Left colon (tissue), 2 donors: ENCODE measurements around the gene ITPK1. TPM values are rescaled to one million over a fixed set of nuclear protein-coding genes. Genes with fewer than 3 reads are reported as not detected.

Source experiments
- ATAC-seq: fragments of 200-7000 bp; cut with Tn5 transposase; one replicate; pipeline ENCODE4 v1.9.1; 2020; ENCODE audit warnings: mild to moderate bottlenecking, moderate library complexity
- DNase-seq, 2 donors: peaks; one replicate each; pipeline ENCODE4 v3.0.0-alpha.2; 2020
- intact Hi-C, 2 donors: fragments of 100-400 bp; cut with DNase I in 1 of 2; cut with micrococcal nuclease in 1 of 2; formaldehyde crosslinking; loops; one replicate each; pipeline versions ENCODE4 v1.11.2 to v1.14.0; 2022; cut with DNase I, micrococcal nuclease
- total RNA-seq, 2 donors: library from RNA; stranded (reverse); fragmentation: NEBNext Ultra II Directional; extraction: Animal tissue kit (Norgen Biotek cat#: 25700); gene quantifications; one replicate each; pipeline ENCODE4 v1.2.1, GENCODE V29; 2021
- donor health status: DM: no; HTN: no; CAD: no.
- donor health status: DM: yes; HTN: yes; CAD: no.

Gene ITPK1
- total RNA-seq, 2 donors from 2014 or later = 138 to 142 TPM

GRCh38 chr14:92931681-92932447 is 183.9 kb downstream of the ITPK1 start:
- ATAC-seq = no peak
- DNase-seq = no peak
- intact Hi-C loops = no loop called here

- no peak for DNase-seq
- intact Hi-C loops = no loop called here
- ATAC-seq = no peak
Measured at GRCh38 chr14:92930737-92931602, 184.8 kb downstream of the ITPK1 start.

DNA sequence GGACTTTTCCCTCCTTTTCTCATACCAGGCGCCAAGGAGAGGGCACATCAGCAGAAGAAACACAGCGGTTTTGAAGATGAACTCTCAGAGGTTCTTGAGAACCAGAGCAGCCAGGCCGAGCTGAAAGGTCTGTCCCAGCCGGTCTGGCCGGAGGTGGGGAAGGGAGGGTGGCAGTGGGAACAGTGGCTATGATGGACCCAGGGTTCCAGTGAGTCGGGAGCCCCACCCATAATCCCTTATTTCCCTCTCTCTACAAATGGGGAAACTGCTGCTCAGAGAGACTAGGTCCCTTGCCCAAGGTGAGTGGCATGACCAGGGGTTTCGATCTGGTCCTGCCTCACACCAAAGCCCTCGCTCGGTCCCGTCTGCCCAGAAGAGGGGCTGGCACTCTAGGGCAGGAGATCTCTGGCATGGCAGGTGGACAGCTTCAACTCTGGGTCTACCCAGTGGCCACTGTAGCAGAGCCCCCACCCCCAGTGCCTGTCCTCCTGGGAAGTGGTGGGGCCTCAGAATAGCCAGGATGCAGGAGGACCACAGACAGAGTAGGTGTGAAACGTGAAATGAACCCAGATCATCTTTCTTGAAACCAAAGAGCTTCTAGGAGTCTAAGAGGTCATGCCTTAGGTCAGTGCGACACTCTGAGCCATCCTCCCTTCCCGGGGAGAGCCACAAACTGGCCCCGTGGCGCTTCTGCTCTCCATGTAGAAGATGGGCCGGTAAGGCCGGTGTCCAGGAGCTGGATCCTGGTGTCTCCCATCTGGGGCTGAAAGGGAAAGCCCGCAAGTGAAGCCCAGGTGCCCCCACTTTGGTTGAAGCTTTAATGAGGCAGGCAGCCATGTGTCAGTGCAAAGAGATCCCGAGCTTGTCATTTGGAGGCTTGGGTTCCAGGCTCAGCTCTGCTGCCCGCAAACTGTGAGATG is 185.8 kb downstream of the ITPK1 start:
- ATAC-seq (no peak), DNase-seq (no peak)
- intact Hi-C loops = no loop called here

GRCh38 chr14:92928961-92929688 is 186.6 kb downstream of the ITPK1 start:
- intact Hi-C loops = no loop called here
- ATAC-seq (no peak), DNase-seq (no peak)

GRCh38 chr14:92928258-92928629 is 187.5 kb downstream of the ITPK1 start:
- no peak for DNase-seq
- intact Hi-C loops = no loop called here
- ATAC-seq = no peak

DNA sequence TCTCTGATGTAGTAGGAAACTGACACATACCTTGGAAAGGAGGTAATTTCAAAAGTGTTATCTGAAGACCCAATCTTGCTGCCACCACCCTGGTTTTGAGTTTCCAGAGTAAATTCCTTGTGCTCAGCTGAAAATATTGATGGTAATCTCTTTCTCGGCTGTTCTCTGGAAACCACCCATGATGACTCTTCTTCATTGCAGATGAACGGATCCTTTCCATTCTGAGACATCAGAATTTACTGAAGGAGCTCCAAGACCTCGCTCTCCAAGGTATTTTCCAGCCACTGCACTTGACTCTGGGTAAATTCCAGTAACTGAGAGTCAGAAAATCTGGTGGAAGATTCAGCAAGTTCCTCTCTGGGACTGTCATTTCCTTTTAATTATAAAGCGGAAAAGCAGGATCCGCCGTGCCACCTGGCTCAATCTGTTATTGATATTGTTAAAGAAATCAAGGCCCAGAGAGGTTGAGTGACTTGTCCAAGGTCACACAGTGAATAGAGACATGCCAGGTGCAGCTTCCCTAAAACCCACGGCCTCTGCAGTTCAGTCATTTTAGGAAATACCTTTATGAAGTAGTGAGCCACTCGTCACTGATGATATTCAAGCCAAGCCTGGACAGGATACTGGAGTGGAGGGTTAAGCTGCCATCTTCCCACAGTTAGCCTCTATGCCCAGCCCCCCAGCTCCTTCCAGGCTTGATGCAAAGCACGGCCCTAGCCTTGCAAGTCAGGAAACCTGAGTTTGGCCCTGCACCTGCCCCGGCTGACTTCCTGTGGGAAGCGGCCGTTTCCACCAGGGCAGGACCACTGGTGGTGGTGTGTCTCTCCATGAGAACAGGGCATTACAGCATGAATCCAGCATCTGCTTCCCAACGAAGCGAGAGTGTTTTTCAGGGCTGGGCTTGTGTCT is 188.1 kb downstream of the ITPK1 start:
- no peak for ATAC-seq

GRCh38 chr14:92926931-92927330 is 188.8 kb downstream of the ITPK1 start:
- intact Hi-C loops = no loop called here
- no peak for DNase-seq
- ATAC-seq = no peak

More for the DNA sequence above, 188.1 kb downstream of the ITPK1 start:
- intact Hi-C loops = no loop called here
- DNase-seq = no peak

- DNase-seq (no peak), ATAC-seq (no peak)
- intact Hi-C loops = no loop called here
Measured at GRCh38 chr14:92926180-92926845, 189.4 kb downstream of the ITPK1 start.

DNA sequence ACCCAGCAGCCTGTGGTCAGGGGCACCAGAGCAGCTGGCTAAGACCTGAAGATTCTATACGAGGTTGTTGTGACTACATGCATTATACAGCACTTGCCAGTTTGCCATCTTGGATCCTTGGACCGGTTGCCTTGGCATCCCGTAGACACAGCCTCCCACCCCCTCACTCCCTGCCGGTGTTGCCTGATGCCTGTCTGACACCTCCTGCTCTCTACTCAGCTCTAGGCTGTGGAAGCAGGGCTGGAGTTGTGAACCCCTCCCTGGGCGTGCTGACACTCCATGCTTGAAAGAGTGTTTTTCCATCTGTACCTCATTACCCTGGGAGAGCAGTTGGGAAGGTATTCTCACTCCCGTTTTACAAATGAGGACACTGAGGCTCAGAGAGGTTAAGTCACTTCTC is 190.3 kb downstream of the ITPK1 start:
- ATAC-seq (no peak), DNase-seq (no peak)
- intact Hi-C loops = no loop called here

GRCh38 chr14:92924247-92924646 is 191.5 kb downstream of the ITPK1 start:
- intact Hi-C loops = no loop called here
- DNase-seq (no peak), ATAC-seq (no peak)

GRCh38 chr14:92923744-92924103 is 192.0 kb downstream of the ITPK1 start:
- ATAC-seq = no peak
- no peak for DNase-seq
- intact Hi-C loops = no loop called here

GRCh38 chr14:92922883-92923743 is 192.6 kb downstream of the ITPK1 start, which contains the start of gene CHGA:
TSS of gene CHGA (plus strand) at chr14:92923150. CDS start at chr14:92923360, 210 bp downstream.
- intact Hi-C loops = no loop called here
- DNase-seq (peak in 1 of 2 donors; percentile 60), ATAC-seq (peak; percentile 72)

DNA sequence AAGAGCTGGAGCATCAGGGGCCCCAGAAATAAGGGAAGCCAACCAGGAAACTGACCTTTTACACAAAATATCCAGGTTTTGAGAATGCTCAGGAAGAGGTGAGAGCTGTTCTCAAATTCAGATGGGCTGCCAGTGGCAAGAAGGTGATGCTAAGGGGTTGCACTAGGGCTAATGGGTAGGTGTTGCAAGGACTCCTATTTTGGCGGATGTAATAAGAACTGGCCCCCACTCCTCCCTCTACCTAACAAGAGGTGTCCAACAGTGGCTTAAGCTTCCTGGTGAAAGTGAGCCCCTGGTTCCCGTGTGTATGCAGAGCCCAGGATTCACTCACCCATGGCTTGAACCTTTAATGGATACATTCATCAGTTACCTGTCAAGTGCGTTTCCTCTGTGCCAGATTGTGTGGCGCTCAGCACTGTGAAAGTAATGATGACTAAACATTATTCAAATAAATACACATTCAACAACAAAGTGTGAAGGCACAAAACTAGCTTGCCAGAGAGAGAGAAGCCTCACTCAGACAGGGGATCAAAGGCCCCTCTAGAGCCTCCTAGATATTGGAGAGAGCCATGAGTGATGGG is 193.5 kb downstream of the ITPK1 start:
- ATAC-seq (no peak), DNase-seq (no peak)
- intact Hi-C loops = no loop called here

- intact Hi-C loops = no loop called here
- DNase-seq = no peak
- ATAC-seq = no peak
Measured at GRCh38 chr14:92920001-92920400, 195.7 kb downstream of the ITPK1 start.

- DNase-seq (no peak), ATAC-seq (no peak)
- intact Hi-C loops = no loop called here
Measured at GRCh38 chr14:92917956-92918355, 197.8 kb downstream of the ITPK1 start.
